Stomach (tissue), 4 donors: ENCODE measurements around the gene FARP2.

Experiments
- POLR2A ChIP-seq, 4 donors: fragments of 450-650 bp; IDR thresholded peaks; one replicate each; pipeline ENCODE4 v1.6.1; 2016; ENCODE audit warnings: antibody characterized with exemption in 4 of 4, control low read depth in 2 of 4, mild to moderate bottlenecking in 1 of 4, moderate library complexity in 1 of 4
- TF ChIP-seq, protein P1 (sequence below), 7 experiments: fragments of 450-650 bp in 4 of 7; fragments of 200-600 bp in 3 of 7; sonication (generic) in 3 of 7; IDR thresholded peaks; one replicate each; pipeline ENCODE4 v1.5.1; 2016 to 2019; ENCODE audit warnings: antibody characterized with exemption in 7 of 7, control low read depth in 2 of 7, mild to moderate bottlenecking in 1 of 7

DNA sequence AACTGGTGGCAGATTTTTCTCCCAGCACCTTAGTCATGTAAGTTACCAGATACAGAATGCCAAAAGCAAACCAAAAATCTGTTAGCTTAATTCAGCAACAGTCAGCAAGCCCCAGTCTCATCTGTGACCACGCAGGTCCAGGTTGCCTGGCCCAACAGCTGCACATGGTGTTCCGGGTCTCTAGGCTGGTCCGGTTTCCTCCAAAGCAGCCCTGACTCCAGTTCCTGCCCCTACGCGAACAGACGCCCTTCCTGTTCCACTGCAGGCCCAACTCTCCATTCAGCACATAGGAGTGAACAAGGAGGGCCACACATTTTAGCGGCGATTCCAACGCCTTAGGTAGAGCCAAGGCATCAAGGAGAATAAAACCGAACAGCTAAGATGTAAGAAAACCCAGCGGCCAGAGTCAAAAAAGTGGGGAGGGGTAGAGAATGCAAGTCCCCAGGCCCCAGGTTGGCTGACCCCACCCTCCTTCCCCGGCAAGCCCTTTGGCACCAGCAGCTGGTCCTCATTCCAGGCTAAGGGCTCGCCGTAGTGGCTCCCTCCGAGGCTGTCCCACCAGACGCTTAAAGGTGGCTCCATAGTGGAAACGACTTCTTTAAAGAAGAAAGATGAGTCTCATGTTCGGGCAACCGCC lies 150.8 kb downstream of the FARP2 start:
- TF ChIP-seq, protein P1, sequence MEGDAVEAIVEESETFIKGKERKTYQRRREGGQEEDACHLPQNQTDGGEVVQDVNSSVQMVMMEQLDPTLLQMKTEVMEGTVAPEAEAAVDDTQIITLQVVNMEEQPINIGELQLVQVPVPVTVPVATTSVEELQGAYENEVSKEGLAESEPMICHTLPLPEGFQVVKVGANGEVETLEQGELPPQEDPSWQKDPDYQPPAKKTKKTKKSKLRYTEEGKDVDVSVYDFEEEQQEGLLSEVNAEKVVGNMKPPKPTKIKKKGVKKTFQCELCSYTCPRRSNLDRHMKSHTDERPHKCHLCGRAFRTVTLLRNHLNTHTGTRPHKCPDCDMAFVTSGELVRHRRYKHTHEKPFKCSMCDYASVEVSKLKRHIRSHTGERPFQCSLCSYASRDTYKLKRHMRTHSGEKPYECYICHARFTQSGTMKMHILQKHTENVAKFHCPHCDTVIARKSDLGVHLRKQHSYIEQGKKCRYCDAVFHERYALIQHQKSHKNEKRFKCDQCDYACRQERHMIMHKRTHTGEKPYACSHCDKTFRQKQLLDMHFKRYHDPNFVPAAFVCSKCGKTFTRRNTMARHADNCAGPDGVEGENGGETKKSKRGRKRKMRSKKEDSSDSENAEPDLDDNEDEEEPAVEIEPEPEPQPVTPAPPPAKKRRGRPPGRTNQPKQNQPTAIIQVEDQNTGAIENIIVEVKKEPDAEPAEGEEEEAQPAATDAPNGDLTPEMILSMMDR (IDR thresholded peaks at IDR 0.05) = no peak
- no peak for TF ChIP-seq POLR2A (IDR thresholded peaks at IDR 0.05)
